HEK293T (cell line): ENCODE results near the gene KCNN3.

ENCODE experiments used
- CTCF ChIA-PET: fragments of 350-600 bp; formaldehyde crosslinking; extraction: SDS; loops from one replicate; lab custom pipeline; 2021; ENCODE audit warnings: antibody characterized with exemption, inconsistent platforms; lab: Yijun Ruan, JAX
- POLR2A ChIA-PET: fragments of 350-600 bp; formaldehyde crosslinking; extraction: SDS; loops from one replicate; lab custom pipeline; 2020; ENCODE audit warnings: antibody characterized with exemption, inconsistent platforms; lab: Yijun Ruan, JAX
- DNase-seq: peaks from one replicate; pipeline ENCODE4 v3.0.0; 2012; ENCODE audit warnings: mixed read lengths; ENCODE audit errors: extremely low spot score
- ARNT ChIP-seq: fragments of 450-650 bp; IDR thresholded peaks from 2 replicates; pipeline ENCODE4 v1.6.1; 2017; ENCODE audit warnings: mild to moderate bottlenecking
- BHLHE40 ChIP-seq: fragments of 450-650 bp; IDR thresholded peaks from 2 replicates; pipeline ENCODE4 v1.6.1; 2016; ENCODE audit warnings: mild to moderate bottlenecking, moderate library complexity, borderline replicate concordance
- CTBP1 ChIP-seq: fragments of 450-650 bp; IDR thresholded peaks from 2 replicates; pipeline ENCODE4 v1.6.1; 2016; ENCODE audit warnings: borderline replicate concordance
- ELF4 ChIP-seq: fragments of 450-650 bp; IDR thresholded peaks from 2 replicates; pipeline ENCODE4 v1.6.1; 2017; ENCODE audit warnings: antibody characterized with exemption
- FOXA1 ChIP-seq: fragments of 450-650 bp; IDR thresholded peaks from 2 replicates; pipeline ENCODE4 v1.6.1; 2016; ENCODE audit warnings: mild to moderate bottlenecking
- FOXK2 ChIP-seq: fragments of 450-650 bp; IDR thresholded peaks from 2 replicates; pipeline ENCODE4 v1.6.1; 2016; ENCODE audit warnings: mild to moderate bottlenecking
- FOXM1 ChIP-seq: fragments of 450-650 bp; IDR thresholded peaks from 2 replicates; pipeline ENCODE4 v1.6.1; 2017; ENCODE audit warnings: mild to moderate bottlenecking, borderline replicate concordance
- HDGF ChIP-seq: fragments of 450-650 bp; IDR thresholded peaks from 2 replicates; pipeline ENCODE4 v1.6.1; 2017; ENCODE audit warnings: antibody characterized with exemption, borderline replicate concordance
- L3MBTL2 ChIP-seq: fragments of 450-650 bp; conservative IDR thresholded peaks from 2 replicates; pipeline ENCODE4 v1.6.1; 2016; ENCODE audit warnings: mild to moderate bottlenecking
- LEF1 ChIP-seq: fragments of 450-650 bp; IDR thresholded peaks from 2 replicates; pipeline ENCODE4 v1.6.1; 2017; ENCODE audit warnings: mild to moderate bottlenecking, borderline replicate concordance
- NFRKB ChIP-seq: fragments of 450-650 bp; IDR thresholded peaks from 2 replicates; pipeline ENCODE4 v1.6.1; 2016; ENCODE audit warnings: mild to moderate bottlenecking, moderate library complexity
- SP1 ChIP-seq: fragments of 450-650 bp; IDR thresholded peaks from 2 replicates; pipeline ENCODE4 v1.6.1; 2017
- SUZ12 ChIP-seq: fragments of 450-650 bp; IDR thresholded peaks from 2 replicates; pipeline ENCODE4 v1.6.1; 2016; ENCODE audit warnings: mild to moderate bottlenecking
- TARDBP ChIP-seq: fragments of 450-650 bp; IDR thresholded peaks from 2 replicates; pipeline ENCODE4 v1.6.1; 2016
- ZNF384 ChIP-seq: fragments of 450-650 bp; IDR thresholded peaks from 2 replicates; pipeline ENCODE4 v1.6.1; 2016
- TF ChIP-seq, protein P1 (sequence below): fragments of 450-650 bp; IDR thresholded peaks from 2 replicates; pipeline ENCODE4 v1.6.1; 2016

The KCNN3 gene

DNA sequence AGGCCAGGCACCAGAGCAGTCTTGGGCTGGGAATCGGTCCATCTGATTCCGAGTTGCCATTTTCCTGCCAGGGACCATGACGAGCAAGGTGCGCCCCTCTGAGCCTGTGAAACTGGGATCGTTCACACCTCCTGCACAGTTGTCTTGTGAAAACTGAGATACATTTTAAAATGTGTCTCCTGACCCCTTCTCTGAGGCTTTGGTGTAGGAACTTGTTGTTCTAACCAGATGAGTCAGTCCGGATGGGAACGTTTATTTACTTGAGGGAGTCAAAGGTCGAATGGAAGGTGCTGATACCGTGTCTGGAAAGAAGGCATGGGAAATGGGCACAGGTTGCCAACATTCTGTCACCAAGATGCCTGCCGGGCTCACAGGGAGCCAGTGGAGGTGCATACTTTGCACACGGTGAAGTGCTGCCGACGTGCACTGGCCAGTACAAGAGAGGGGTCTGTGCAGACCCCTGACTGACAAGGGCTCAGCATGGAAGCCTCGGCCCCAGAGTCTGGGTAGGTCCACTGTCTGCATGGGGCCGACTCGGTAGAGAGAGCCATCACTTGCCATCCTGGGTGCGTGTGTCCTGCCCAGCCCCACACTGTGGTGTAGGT, 7.4 kb upstream of the KCNN3 start:
- DNase-seq, result no peak
- TF ChIP-seq L3MBTL2, result no peak
- no peak for TF ChIP-seq ELF4
- CTCF ChIA-PET, result no interaction called here
- POLR2A ChIA-PET, result no interaction called here

DNA sequence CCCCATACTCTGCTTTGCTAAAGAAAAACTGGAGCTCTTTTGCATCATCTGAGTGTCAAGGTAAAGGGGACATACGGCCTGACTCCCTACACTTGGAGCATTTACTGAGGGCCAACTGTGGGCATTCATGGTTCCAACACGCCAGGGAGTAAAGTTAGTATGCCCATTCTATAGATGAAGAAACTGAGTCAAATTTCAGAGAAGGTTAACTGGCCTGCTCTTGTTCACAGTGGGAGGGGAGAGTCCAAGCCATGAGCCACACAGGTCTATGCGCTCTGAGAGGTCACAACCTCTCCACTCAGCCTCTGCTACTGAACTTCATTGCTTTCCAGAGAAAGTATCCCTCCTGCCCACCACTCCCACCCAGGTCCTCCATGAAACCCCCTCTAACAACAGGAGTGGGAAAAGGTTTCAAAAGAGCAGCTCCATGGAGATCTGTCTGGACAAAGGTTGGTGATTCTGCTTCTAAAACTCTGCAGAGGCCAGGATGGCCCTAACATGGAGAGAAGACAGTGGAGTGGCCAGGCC, 6.8 kb upstream of the KCNN3 start:
- no peak for DNase-seq
- TF ChIP-seq NFRKB (no peak), ZNF384 (no peak), SP1 (no peak), SUZ12 (no peak), L3MBTL2 (no peak), FOXM1 (no peak), FOXA1 (no peak), ELF4 (no peak), ARNT (no peak), HDGF (no peak), LEF1 (no peak), BHLHE40 (no peak), CTBP1 (no peak), FOXK2 (no peak), TARDBP (no peak)
- TF ChIP-seq, protein P1, sequence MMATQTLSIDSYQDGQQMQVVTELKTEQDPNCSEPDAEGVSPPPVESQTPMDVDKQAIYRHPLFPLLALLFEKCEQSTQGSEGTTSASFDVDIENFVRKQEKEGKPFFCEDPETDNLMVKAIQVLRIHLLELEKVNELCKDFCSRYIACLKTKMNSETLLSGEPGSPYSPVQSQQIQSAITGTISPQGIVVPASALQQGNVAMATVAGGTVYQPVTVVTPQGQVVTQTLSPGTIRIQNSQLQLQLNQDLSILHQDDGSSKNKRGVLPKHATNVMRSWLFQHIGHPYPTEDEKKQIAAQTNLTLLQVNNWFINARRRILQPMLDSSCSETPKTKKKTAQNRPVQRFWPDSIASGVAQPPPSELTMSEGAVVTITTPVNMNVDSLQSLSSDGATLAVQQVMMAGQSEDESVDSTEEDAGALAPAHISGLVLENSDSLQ, result no peak
- ChIA-PET CTCF (no interaction called here), POLR2A (no interaction called here)

DNA sequence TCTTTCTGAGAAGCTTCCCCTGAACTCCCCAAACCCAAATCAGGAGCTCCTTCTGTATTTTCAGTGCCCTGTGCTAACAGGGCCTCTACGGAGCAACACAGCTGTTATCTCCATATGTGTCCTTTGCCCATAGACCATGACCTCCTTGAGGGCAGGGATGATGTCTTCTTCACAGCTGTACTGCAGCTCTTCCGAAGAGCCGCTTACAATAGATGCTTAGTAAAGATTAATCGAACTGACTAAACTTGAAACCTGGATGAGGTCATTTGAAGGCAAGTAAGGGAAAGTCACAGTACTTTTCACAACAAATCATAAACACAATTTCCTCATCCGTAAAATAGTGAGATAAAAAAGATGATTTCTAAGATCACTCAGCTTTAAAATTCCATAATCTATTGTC, 4.4 kb upstream of the KCNN3 start:
- ChIA-PET POLR2A (no interaction called here), CTCF (interaction anchor here (0.6 kb wide), 1 partner anchor 85 kb away, joined by 3 read pairs; no protein-coding TSS in a partner anchor)
- TF ChIP-seq ELF4 (no peak), TARDBP (no peak), HDGF (no peak), FOXK2 (no peak), FOXA1 (no peak), ZNF384 (no peak), SP1 (no peak), NFRKB (no peak), CTBP1 (no peak), SUZ12 (no peak), BHLHE40 (no peak), L3MBTL2 (no peak), FOXM1 (no peak), ARNT (no peak)
- TF ChIP-seq, protein P1, result no peak
- DNase-seq, result no peak

DNA sequence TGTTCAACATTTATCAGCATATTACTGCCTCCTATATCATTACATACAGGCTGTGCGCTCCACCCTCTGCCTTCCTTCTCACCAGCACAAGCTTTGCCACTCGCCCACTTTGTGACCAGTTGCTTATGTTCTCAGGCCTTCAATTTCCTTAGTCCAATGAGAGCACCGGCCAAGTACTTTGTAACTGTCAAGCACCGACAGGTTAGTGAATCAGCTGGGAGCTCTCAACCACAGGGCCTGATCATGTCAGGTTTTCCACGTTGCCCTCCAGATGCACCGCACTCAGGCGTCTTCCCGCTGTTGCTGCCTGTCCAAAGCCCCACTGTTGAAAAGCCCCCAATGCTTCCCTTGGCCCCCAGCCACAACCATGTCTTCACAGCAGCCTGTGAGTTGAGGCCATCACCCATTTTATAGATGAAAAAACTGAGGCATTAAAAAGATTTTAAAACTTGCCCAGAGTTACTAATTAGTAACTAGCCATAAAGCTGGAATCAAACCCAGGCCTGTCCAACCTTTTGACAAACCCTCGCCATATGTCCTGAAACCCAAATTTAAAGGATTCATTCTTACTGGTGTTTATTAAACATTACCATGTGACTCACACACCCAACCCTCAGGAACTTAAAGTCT, 3.4 kb upstream of the KCNN3 start:
- TF ChIP-seq, protein P1, result no peak
- no peak for TF ChIP-seq FOXA1
- no peak for TF ChIP-seq L3MBTL2
- no peak for TF ChIP-seq TARDBP
- TF ChIP-seq SUZ12, result no peak
- no peak for TF ChIP-seq HDGF
- TF ChIP-seq NFRKB, result no peak
- no peak for TF ChIP-seq SP1
- TF ChIP-seq ARNT, result no peak
- TF ChIP-seq CTBP1, result no peak
- no peak for TF ChIP-seq BHLHE40
- TF ChIP-seq ZNF384, result no peak
- TF ChIP-seq ELF4, result no peak
- TF ChIP-seq FOXM1, result no peak
- TF ChIP-seq LEF1, result no peak
- TF ChIP-seq FOXK2, result no peak
- ChIA-PET CTCF (interaction anchor here (0.9 kb wide), 1 partner anchor 100 kb away, joined by 3 read pairs; no protein-coding TSS in a partner anchor), POLR2A (no interaction called here)

DNA sequence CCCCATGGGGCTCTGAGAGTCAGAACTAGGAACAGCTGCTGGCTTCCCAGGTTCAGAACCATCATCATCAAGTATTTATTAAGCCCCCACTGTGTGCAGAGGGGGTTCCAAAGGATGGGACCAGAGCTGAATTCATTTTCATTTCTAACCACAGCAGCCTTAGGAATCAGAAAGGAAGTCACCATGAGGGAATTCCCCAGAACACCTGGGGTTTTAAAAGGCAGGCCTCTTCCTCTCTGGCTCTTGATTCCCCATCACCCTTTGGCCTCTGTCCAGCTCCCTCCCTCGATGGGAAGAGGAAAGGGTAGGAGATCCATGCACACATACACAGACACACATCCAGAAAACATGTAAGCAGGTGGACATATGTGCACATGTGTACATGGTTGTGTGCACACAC, 1.3 kb upstream of the KCNN3 start:
- ChIA-PET CTCF (interaction anchor here (0.8 kb wide), 1 partner anchor 8 kb away, joined by 4 read pairs; no protein-coding TSS in a partner anchor), POLR2A (interaction anchor here (1.1 kb wide), 1 partner anchor 65 kb away, joined by 4 read pairs; the partner anchor contains the start of gene PMVK)
- no peak for TF ChIP-seq HDGF
- no peak for TF ChIP-seq BHLHE40
- no peak for TF ChIP-seq LEF1
- TF ChIP-seq L3MBTL2, result no peak
- TF ChIP-seq NFRKB, result no peak
- no peak for TF ChIP-seq FOXA1
- no peak for TF ChIP-seq ELF4
- TF ChIP-seq, protein P1, result no peak
- TF ChIP-seq SUZ12, result no peak
- no peak for TF ChIP-seq SP1
- no peak for TF ChIP-seq TARDBP
- TF ChIP-seq FOXM1, result no peak
- TF ChIP-seq ZNF384, result no peak
- no peak for TF ChIP-seq FOXK2
- TF ChIP-seq CTBP1, result no peak
- no peak for TF ChIP-seq ARNT
- DNase-seq, result no peak

More for the DNA sequence above, 3.4 kb upstream of the KCNN3 start:
- no peak for DNase-seq
